Stimulated activated CD4-positive, alpha-beta T cell treated with anti-CD3 and anti-CD28 coated beads, Interleukin-12 subunit alpha, Interleukin-12 subunit beta, amount 100 ng/mL, for 48 hours (primary cell): ENCODE results near the gene TSPAN14.
A peak's percentile ranks its signal among the peaks of the same experiment; 100 is the strongest.
"Not testable (repeated sequence)": the region's sequence is repeated elsewhere in the genome, so short reads cannot be mapped to it uniquely, and the experiment has no call there.

Source experiments
- DNase-seq, 3 donors: peaks; one replicate each; pipeline ENCODE4 v3.0.0-alpha.2; 2020; ENCODE audit warnings: low read depth in 2 of 3, low spot score in 1 of 3

TSPAN14 gene

DNA sequence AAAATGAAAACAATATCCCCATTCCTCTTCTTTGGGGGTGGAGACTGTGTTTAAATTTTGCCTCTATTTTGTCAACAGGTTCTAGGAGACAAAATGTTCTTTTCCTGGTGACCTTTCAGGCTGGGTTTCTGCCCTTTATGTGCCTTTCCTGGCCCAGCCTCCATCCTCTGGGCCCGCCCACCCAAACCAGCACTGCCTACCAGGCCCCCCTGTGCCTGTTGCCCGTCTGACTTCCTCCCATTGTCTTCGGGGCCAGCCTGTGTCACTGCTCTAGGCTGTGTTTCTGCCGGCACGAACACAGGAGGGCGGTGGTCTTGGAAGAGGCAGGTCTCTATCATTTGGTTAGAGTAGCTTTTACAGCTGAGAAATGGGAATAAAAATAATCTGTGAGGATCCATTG, 13.9 kb downstream of the TSPAN14 start:
- no peak for DNase-seq

DNA sequence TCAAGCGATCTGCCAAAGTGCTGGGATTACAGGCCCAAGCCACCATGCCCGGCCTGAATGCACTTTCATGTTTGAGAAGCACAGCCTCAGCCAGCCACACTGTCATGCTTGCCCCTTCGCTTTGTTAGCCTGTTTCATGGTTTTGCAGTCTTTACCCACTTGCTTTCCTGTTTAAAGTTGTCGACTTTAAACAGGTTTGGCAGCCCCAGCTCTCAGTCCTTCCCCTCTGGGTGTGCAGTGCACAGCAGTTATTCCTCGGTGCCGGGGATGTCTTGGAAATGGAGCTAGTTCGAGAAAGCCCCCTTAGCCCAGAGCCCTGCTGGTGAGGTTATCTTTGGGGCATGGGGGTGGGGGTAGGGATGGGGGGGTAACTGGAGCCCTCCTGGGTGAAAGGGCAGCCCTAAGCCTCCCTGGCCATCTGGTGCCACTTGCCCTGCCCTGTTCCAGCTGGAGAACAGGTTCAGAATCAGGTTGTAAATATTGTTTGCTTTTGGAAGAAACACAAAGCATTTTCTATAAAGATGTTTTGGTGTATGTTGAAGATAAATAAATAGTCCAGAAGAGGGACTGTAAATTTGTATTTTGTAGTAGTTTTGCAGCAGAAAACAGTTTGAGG, 14.8 kb downstream of the TSPAN14 start:
- no peak for DNase-seq

DNA sequence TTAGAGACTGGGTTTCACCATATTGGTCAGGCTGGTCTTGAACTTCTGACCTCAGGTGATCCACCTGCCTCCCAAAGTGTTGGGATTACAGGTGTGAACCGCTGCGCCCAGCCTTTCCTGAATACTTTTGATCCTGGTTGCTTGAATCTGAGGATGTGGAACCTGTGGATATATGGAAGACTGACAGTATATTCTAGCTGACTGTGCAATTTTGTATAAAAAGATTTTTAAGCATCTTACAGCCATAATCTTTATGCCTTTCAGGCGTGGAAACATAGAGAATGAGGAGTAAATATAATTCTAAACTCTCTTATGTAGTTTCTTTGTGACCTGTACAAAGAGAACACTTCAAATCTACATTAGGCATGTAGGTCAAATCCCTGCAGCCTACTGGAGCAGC, 16.2 kb downstream of the TSPAN14 start:
- DNase-seq = no peak

DNA sequence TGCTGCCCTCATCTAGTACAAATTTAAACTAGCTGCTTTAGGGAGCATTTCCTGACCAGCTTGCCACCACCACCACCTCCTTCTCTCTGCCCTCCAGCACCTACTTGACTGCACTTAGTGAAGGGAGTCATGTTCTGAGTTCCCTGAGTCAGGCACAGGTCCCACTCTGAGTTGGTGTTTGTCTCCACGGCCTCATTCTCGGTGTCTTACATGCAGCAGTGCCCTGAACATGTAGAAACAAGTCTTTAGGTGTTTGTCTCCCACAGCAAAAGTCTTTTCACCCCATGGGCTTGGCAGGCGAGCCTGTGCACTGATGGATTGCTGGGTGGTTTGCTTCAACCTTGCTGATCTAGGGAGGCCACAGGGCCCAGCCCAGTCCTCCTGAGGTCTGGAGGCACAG, 16.9 kb downstream of the TSPAN14 start:
- no peak for DNase-seq

DNA sequence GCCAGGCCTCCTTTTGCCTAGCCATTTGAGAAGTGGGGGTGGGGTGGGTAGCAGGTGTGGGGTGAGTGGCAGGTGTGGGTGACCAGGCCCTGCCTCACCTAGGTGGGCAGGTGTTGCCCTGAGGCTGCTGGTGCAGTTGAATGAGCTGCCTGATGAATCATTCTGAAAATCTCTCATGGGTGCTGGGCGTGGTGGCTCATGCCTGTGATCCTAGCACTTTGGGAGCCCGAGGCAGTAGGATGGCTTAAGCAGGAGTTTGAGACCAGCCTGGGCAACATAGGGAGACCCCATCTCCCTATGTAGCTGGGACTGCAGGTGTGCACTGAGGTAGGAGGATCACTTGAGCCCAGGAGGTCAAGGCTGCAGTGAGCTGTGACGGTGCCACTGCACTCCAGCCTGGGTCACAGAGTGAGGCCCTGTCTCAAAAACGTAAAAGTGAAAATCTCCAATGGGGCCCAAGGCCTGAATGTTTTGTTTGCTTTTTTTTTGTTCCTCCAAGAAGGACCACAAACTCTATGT, 17.7 kb downstream of the TSPAN14 start:
- DNase-seq = peak in 1 of 3 donors; percentile 48

DNA sequence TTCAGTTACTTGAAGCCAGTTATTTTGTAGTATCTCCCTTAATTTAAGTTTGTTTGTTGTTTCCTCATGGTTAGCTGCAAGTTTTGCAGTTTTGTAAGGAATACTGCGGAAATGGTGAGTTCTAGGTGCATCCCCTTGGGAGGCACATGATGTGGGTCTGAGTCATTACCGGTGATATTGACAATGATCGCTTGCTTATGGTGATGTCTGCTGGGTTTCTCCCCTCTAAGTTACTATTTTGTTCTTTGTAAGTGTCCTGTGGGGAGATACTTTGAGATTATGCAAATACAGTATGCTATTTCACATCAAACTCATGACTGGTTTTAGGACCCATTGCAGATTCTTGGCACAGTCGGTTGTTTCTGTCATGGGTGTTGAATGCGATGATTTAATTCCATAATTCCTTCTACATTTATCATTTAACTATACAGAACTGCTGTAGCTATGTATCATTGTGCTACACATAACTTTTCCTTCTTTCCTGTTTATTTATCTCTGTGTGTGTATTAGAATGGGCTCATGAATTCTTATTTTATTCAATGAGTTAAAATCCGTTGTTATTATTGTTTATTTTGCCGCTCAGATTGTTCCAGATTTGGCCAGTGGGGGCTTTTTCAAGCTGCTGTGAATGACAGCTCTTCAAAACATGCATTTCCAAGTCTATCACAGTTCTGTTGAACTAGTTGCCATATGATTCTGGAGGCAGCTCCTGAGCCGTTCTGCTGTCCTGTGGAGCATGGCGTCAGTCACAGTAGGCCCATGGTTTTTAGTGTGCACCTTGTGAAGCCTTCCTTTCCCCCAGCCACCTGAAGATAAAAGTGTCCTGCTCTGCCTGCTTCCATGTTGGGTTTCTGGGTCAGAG, 18.4 kb downstream of the TSPAN14 start:
- DNase-seq = no peak

DNA sequence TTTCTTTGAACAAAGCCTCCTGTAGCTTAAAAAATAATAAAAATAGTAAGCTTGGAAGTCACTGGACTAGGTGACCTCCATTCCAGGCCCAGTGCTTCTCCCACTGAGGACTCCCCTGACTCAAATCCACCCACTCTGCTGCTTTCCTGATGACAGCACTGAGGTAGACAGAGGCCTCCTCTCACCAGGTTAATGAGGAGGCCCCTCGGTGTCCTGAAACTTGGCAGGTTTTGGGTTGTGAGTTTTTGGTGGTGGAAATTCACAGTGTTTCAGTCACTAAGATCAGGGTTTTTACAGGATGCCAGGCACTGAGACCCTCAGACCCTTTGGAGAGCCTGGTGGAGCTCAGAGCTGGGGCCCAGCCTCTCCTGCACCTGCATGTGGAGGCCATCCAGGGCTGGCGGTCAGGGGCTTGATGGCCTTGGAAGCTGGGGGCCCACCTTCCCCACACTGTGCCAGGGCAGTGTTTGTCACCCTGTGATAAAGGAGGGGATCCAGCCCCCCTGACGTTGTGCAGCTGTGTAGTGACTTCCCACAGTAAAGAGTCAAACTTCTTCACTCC, 19.1 kb downstream of the TSPAN14 start:
- DNase-seq = no peak

DNA sequence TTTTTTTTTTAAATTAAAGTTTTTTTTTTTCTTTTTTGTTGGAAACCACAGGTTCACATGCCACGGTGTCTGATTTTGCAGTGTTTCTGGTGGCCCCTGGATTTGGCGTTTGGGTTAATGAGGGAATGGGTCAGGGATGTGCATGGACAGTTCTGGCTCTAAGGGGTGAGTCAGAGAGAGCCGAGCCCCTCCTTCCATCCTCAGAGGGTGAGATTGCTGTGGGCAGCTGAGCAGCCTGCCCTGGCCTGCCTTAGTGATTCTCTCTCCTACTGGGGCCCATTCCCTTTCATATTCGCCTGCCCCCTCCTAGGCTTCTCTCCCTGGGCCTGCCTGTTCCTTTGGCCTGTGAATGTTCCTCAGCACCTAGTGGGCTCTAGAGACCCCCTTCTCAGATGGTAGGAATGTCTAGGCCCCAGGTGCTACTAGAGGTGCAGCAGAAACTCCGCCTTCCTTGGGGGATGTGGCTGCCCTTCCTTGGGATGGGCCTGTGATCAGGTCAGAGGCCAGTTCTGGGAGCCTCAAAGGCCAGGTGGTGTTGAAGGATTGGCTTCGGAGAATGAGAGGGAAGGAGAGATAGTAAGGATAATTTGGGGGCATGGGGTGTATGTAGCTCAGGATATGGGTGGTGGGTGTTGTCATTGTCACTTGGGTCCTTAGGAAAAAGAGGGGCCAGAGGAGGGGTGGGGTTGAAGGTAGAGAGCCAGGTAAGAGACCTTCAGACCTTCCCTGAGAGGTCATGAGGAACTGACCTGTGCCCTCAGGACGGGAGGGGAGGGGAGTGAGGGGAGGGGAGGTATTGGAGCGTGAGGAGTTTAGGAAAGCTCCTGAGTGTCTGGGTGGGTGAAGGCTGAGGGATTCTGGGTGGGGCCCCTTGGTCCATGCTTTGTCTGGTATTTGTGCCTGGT, 19.8 kb downstream of the TSPAN14 start:
- DNase-seq = no peak

DNA sequence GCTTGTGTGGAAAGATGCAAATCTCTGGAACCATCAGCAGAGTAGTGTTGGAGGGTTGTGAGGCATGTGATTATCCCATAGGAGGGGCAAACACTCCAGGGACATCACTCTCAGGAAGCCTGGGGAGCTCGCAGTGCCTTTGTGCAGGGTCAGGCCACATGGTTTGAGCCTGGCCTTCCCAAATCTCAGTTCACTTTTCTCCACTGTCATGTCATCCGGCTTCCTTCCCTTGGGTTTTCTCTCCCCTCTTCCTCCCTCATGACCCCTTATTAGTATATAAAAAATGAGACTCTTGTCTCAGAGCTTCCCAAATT, 20.4 kb downstream of the TSPAN14 start:
- no peak for DNase-seq

DNA sequence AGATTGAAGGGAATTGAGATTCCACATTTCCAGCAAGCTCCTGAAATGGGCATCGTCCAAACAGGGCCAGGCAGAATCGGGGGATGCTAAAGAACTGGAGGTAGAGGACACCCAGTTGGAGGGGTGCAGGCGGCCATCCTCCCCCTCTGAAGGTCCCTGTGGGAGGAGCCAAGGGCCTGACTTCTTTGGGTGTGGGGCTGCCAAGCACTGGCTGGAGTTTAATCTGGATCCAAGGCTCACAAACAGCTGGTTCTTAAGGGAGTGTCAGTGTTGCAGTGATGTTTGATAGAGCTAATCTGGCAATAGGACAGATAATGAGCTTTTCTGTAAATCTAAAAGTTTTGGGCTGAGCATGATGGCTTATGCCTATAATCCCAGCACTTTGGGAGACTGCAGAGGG, 20.8 kb downstream of the TSPAN14 start:
- DNase-seq = no peak

DNA sequence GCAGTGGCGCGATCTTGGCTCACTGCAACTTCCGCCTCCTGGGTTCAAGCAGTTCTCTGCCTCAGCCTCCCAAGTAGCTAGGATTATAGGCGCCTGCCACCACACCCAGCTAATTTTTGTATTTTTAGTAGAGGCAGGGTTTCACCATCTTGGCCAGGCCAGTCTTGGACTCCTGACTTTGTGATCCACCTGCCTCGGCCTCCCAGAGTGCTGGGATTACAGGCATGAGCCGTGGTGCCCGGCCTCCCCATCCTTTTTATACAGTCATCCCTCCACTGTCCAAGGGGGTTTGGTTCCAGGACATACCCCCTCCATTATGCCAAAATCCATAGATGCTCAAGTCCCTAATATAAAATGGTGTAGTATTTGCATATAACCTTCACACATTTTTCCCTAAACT, 21.5 kb downstream of the TSPAN14 start:
- DNase-seq = not testable (repeated sequence)

DNA sequence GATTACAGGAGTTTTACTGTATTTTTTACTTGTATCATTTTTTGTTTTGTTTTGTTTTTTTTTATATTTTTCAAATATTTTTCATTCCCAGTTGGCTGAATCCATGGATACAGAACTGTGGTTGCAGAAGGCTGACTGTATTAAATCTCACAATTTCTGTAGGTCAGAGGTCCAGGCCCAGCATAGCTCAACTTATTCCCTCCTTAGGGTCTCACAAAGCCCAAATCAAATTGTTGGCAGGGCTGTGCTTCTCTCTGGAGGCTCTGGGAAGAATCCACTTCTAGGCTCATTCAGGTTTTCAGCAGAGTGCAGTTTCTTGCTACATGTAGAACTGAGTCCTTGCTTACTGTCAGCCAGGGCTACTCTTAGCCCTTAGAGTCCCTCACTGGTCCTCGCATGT, 22.6 kb downstream of the TSPAN14 start:
- no peak for DNase-seq

DNA sequence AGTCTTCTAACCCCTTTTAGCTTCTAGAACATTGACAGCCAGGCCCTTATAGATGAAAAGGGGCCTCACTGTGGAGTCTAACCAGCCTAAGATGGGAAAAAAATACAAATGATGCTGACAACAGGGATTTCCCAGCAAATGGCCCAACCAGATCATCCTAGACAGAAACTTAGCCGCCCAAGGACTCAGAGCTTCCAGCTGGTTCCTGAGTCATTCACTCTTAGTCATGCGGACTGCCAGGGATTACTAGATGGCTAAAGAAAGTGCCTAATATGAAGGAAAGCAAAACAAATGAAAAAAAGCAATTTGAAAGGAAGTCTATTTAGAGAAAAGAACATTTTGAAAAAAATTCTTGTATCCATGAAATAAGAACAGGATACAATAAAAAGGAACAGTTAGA, 23.7 kb downstream of the TSPAN14 start:
- DNase-seq = no peak

DNA sequence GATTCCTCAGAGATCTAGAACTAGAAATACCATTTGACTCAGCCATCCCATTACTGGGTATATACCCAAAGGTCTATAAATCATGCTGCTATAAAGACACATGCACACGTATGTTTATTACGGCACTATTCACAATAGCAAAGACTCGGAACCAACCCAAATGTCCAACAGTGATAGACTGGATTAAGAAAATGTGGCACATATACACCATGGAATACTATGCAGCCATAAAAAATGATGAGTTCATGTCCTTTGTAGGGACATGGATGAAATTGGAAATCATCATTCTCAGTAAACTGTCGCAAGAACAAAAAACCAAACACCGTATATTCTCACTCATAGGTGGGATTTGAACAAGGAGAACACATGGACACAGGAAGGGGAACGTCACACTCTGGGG, 26.3 kb downstream of the TSPAN14 start:
- not testable (repeated sequence) for DNase-seq

DNA sequence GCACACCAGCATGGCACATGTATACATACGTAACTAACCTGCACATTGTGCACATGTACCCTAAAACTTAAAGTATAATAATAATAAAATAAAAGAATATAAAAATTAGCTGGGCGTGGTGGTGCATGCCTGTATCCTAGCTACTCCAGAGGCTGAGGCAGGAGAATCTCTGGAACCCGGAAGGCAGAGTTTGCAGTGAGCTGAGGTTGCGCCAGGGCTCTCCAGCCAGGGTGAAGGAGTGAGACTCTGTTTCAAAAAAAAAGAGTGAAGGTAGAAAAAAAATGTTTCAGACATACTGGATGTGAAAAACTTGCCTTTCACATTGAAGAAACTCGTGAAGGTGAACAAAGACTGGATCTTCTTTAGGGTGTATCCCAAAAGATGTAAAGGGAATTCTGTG, 26.7 kb downstream of the TSPAN14 start:
- DNase-seq = no peak

DNA sequence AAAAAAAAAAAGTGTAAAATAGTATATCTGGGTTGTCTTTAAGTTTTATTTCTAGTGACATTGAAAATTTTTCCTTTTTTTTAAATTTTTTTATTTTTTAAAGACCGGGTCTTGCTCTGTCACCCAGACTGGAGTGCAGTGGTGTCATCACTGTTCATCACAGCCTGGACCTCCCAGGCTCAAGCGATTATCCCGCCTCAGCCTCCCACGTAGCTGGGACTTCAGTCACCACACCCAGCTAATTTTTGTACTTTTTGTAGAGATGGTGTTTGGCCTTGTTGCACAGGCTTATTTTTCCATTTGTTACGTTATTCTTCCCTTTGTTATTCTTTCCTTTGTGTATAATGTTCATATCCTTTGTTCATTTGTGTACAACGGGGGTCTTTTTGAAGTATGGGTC, 30.1 kb downstream of the TSPAN14 start:
- no peak for DNase-seq

DNA sequence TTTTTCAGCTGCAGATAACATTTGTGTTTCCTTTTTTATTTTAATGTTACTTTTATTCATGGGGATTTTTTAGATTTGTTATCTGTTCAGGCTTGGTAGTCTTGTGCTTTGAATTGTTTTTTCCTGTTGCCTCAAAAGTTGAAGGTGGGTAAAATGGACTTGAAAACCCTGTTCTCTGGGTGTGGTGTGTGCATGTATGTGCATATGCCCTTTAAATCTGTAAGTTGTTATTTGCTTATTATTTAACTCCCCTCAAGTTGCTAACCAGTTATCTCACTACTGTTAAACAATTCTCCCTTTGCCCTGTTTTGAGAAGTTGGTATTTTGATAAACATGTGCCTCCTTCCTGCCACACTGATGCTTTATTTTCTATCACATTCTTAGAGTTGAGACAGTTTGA, 30.6 kb downstream of the TSPAN14 start:
- no peak for DNase-seq

DNA sequence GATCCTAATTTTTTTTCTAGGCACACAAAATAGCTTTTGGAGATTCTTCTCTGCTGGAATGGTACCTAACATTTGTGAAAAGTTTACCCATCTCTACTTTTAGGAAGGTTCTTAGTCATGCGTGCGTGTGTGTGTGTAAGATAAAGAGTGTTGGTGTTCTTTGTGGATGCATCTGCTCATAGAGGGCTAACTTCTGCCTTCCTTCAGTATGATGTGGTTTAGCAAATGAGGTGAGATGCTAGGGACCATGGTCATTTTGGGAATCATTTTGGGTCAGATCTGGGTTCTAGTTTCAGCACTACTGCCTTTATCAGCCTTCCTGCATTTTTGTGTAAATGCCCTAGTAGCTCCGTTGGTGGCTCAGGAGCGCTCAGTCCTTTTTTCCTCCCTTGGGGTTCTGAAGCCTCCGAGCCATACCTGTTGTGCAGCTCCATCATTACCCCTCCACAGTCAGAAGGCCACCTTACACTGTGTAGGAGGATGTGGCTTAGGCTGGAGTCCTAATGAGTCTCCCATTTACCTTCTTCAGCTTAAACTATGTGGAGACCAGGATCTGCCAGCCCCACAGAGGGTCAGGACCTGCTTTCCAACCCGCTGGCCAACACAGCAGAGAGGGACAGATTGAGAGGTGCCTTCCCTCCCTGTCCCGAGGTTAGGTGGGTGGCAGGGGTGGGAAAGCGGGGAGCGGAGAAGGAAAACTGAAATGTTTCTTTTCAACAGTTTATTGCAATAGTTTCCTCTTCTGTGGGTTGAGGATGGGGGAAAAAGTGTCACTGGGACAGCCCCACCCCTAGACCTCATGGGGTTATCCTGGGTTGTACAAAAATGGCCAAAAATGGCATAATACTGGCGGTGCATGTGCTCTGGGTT, 31.2 kb downstream of the TSPAN14 start:
- no peak for DNase-seq

DNA sequence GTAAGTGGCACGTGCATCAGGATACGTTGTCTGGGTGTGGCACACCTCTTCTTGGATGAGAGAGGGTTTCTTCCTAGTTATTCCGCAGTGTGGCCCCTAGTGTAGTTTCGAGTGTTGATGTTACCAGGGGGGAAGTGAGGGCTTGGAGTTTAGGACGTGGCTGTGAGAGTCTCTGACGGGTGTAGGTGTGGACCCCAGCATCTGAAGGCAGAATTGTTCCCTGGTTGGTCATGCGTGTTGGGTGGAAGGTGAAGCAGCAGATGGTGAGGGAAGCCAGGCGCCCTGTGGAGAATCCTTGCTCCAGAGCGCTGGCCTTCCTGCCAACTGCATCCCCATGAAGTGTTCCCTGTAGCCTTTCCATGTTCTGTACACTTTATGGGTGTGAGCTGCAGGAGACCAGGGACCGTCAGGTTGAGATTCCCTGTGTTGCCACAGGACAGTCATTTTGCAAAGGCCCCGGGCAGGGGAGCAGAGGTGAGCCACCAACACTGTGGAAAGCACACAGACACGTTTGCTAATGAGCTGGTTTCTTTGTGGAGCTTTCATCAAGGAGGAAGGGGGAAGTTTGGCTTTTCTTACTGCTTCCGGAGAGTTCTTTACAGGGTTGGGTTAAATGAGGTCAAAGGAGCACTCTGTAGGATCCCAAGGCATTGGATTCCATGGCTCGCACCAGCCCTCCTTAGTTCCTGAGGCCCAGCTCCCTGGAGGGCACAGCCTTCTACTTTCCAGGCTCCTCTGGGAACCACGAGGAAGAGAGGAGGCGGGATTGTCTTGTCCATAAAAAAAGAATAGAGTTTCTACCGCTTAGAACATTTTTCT, 32.0 kb downstream of the TSPAN14 start:
- DNase-seq = no peak
